ENCODE results near the gene EFNA3.

DNA sequence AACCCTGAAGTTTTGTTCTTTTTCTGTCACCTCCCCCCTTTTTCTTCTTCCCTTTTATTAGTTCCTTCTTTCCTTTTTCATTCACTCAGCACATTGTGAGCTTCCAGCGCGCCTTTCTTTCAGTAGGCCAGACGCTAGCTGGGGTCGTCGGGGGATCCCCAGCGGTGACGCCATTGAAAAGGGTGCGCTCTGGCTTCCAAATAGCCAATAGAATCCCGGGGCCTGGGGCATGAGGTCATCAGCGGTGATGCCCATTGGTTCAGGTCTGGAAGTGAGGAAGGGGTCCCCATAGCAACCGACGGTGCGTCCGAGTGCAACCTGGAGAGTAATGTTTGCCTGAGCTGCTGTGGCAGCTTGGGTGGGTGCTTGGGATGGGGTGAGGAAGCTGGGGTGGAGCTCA is 6.9 kb upstream of the EFNA3 start:
- TF ChIP-seq CTCF (IDR thresholded peaks at IDR 0.05; ENCODE audit: insufficient read depth, low read depth, low read length): no peak
- no peak for TF ChIP-seq EZH2 (IDR thresholded peaks at IDR 0.05; ENCODE audit: insufficient read depth, low read length)
